GM12878 (cell line): ENCODE results near the gene SH3YL1. TPM values are rescaled to one million over a fixed set of nuclear protein-coding genes. Genes with fewer than 3 reads are reported as not detected.
A peak's percentile ranks its signal among the peaks of the same experiment; 100 is the strongest.

Experiments
- ATAC-seq: fragments of 200-7000 bp; cut with Tn5 transposase; 3 replicates; pipeline ENCODE4 v1.9.1; 2020; ENCODE audit warnings: mild to moderate bottlenecking, moderate library complexity
- BruUV-seq: library from RNA; stranded (reverse); fragments of 400-500 nt; replicated peaks from 2 replicates; lab custom pipeline; 2021; lab: Mats Ljungman, UMichigan
- CTCF ChIA-PET: fragments of 300-600 bp; sonication (Branson Sonifier 250); formaldehyde crosslinking; extraction: SDS; loops from one replicate; lab custom pipeline; 2021; ENCODE audit warnings: inconsistent platforms; lab: Yijun Ruan, JAX
- POLR2A ChIA-PET: fragments of 350-600 bp; formaldehyde crosslinking; extraction: SDS; loops from one replicate; lab custom pipeline; 2021; ENCODE audit warnings: inconsistent platforms; lab: Charles Lee
- RAD21 ChIA-PET: fragments of 300-600 bp; sonication (Branson Sonifier 250); formaldehyde crosslinking; loops from one replicate; lab custom pipeline; 2023; ENCODE audit warnings: antibody characterized with exemption; ENCODE audit not compliant: unreplicated experiment; lab: Charles Lee
- SMC1A ChIA-PET: fragments of 300-600 bp; sonication (Branson Sonifier 250); formaldehyde crosslinking; loops from one replicate; lab custom pipeline; 2023; ENCODE audit not compliant: unreplicated experiment, uncharacterized antibody; lab: Charles Lee
- DNase-seq: peaks from one replicate; pipeline ENCODE4 v3.0.0-alpha.2; 2011; ENCODE audit warnings: low read depth, low spot score
- FAIRE-seq: peaks from 3 replicates; lab custom pipeline; 2011; peaks lifted over from hg19 to GRCh38; lab: Jason Lieb, UNC
- H2AFZ ChIP-seq: 2 replicates; pipeline ENCODE4 v1.6.0; 2011; ENCODE audit warnings: low read depth, low read length, control low read depth; ENCODE audit not compliant: control insufficient read depth
- H3K27ac ChIP-seq: 2 replicates; pipeline ENCODE4 v1.5.1; 2011; ENCODE audit warnings: control low read depth; ENCODE audit not compliant: control insufficient read depth, insufficient read depth
- H3K27me3 ChIP-seq, 2 experiments: replicated peaks in 1 of 2; 2 replicates each; pipeline versions ENCODE4 v1.6.0 to v1.6.1; 2011; ENCODE audit warnings: low read length in 1 of 2; ENCODE audit not compliant: control insufficient read depth in 2 of 2, insufficient read depth in 2 of 2
- H3K36me3 ChIP-seq, 2 experiments: 2 replicates each; pipeline ENCODE4 v1.5.1; 2011; ENCODE audit warnings: low read length in 1 of 2; ENCODE audit not compliant: control insufficient read depth in 2 of 2, insufficient read depth in 2 of 2
- H3K4me1 ChIP-seq: 2 replicates; pipeline ENCODE4 v1.6.1; 2011; ENCODE audit warnings: mild to moderate bottlenecking, low read length, moderate library complexity, mixed read lengths; ENCODE audit not compliant: control insufficient read depth, insufficient read depth
- H3K4me2 ChIP-seq: 2 replicates; pipeline ENCODE4 v1.6.0; 2011; ENCODE audit warnings: control low read depth; ENCODE audit not compliant: control insufficient read depth, insufficient read depth
- H3K4me3 ChIP-seq: fragments of 200-600 bp; sonication (generic); 2 replicates; pipeline ENCODE4 v1.5.1; 2016
- H3K79me2 ChIP-seq: 2 replicates; pipeline ENCODE4 v1.6.0; 2011; ENCODE audit warnings: low read length; ENCODE audit not compliant: control insufficient read depth, insufficient read depth
- H3K9ac ChIP-seq: 2 replicates; pipeline ENCODE4 v1.8.0; 2011; ENCODE audit warnings: low read length, control low read depth, mixed read lengths; ENCODE audit not compliant: control insufficient read depth, insufficient read depth
- H3K9me3 ChIP-seq: replicated peaks from 3 replicates; pipeline ENCODE4 v1.5.1; 2011; ENCODE audit warnings: mild to moderate bottlenecking, low read length; ENCODE audit not compliant: control insufficient read depth, insufficient read depth
- H4K20me1 ChIP-seq: 2 replicates; pipeline ENCODE4 v1.6.0; 2011; ENCODE audit not compliant: control insufficient read depth, insufficient read depth
- E2F8 ChIP-seq: fragments of 450-650 bp; IDR thresholded peaks from 2 replicates; pipeline ENCODE4 v1.6.1; 2018; ENCODE audit warnings: mild to moderate bottlenecking, low read depth, moderate library complexity; ENCODE audit not compliant: partially characterized antibody
- FOS ChIP-seq: IDR thresholded peaks from 3 replicates; pipeline ENCODE4 v1.6.1; 2011; ENCODE audit warnings: borderline replicate concordance; ENCODE audit not compliant: insufficient read length; ENCODE audit errors: extremely low read depth
- GABPA ChIP-seq: IDR thresholded peaks from 2 replicates; pipeline ENCODE4 v1.6.1; 2014; ENCODE audit warnings: antibody characterized with exemption, low read depth, mild to moderate bottlenecking, inconsistent platforms
- HCFC1 ChIP-seq: fragments of 150-350 bp; IDR thresholded peaks from 2 replicates; pipeline ENCODE4 v1.6.1; 2014; ENCODE audit warnings: low read length
- HDAC6 ChIP-seq: fragments of 200-600 bp; sonication (generic); IDR thresholded peaks from one replicate; pipeline ENCODE4 v1.8.0; 2017; ENCODE audit warnings: antibody characterized with exemption; ENCODE audit not compliant: unreplicated experiment
- IKZF2 ChIP-seq, 2 experiments: fragments of 450-650 bp; IDR thresholded peaks; 2 replicates each; pipeline ENCODE4 v1.6.1; 2017; ENCODE audit warnings: mild to moderate bottlenecking in 2 of 2, moderate library complexity in 2 of 2
- KAT2A ChIP-seq: conservative IDR thresholded peaks from 2 replicates; pipeline ENCODE4 v1.6.1; 2011; ENCODE audit warnings: low read depth, low read length; ENCODE audit not compliant: control insufficient read depth
- KDM1A ChIP-seq: fragments of 200-600 bp; sonication (generic); IDR thresholded peaks from 2 replicates; pipeline ENCODE4 v1.6.1; 2016; ENCODE audit warnings: borderline replicate concordance
- NRF1 ChIP-seq: conservative IDR thresholded peaks from 2 replicates; pipeline ENCODE4 v1.6.1; 2011; ENCODE audit warnings: mild to moderate bottlenecking, low read depth, low read length, improper control_type of control experiment
- PAX5 ChIP-seq: IDR thresholded peaks from 2 replicates; pipeline ENCODE4 v1.6.1; 2011; ENCODE audit warnings: low read depth, low read length, borderline replicate concordance
- POLR2AphosphoS5 ChIP-seq: IDR thresholded peaks from 2 replicates; pipeline ENCODE4 v1.6.1; 2011; ENCODE audit warnings: mild to moderate bottlenecking, low read length, inconsistent platforms
- RAD51 ChIP-seq: fragments of 450-650 bp; IDR thresholded peaks from 2 replicates; pipeline ENCODE4 v1.6.1; 2016; ENCODE audit warnings: moderate library complexity, mild to moderate bottlenecking, inconsistent platforms
- RBBP5 ChIP-seq: fragments of 200-600 bp; sonication (generic); conservative IDR thresholded peaks from 2 replicates; pipeline ENCODE4 v1.6.1; 2016
- TARDBP ChIP-seq: IDR thresholded peaks from 2 replicates; pipeline ENCODE4 v1.6.1; 2016; ENCODE audit warnings: borderline replicate concordance
- ZNF622 ChIP-seq: fragments of 450-650 bp; IDR thresholded peaks from 2 replicates; pipeline ENCODE4 v1.6.1; 2017; ENCODE audit warnings: mild to moderate bottlenecking, inconsistent platforms
- WGBS: methylation state at CpG from one replicate; pipeline ENCODE4 v1.1.6; 2016; ENCODE audit warnings: low lambda C conversion rate; ENCODE audit not compliant: insufficient replicate concordance, insufficient coverage; ENCODE audit errors: missing lambda C conversion rate; 5-methylcytosine and 5-hydroxymethylcytosine counted together
- in situ Hi-C: fragments of 300-500 bp; cut with MboI; formaldehyde crosslinking; loops from 9 replicates; pipeline ENCODE4 v1.14.3; 2018; ENCODE audit warnings: mixed read lengths
- intact Hi-C: fragments of 100-400 bp; cut with micrococcal nuclease; formaldehyde crosslinking; loops from one replicate; pipeline ENCODE4 v1.14.2; 2022; ENCODE audit not compliant: unreplicated experiment
- polyA plus RNA-seq, 11 experiments: library from polyadenylated mRNA; depleted of rRNA in 4 of 11; unstranded in 6 of 11; stranded (reverse) in 5 of 11; fragments of >200 nt; fragmentation: Nextera tagmentation in 4 of 11; fragmentation: Illumina TruSeq in 1 of 11; extraction: Ambion mirVana in 4 of 11; extraction: Trizol in 1 of 11; gene quantifications; 1 replicate in 1 of 11; 2 replicates in 10 of 11; pipeline versions ENCODE4 v1.2.1 to v1.2.3, GENCODE V29; 2011 to 2016; ENCODE audit warnings: inconsistent platforms in 2 of 11, missing spikeins in 2 of 11, low read depth in 1 of 11
- total RNA-seq, 4 experiments: library from RNA; depleted of rRNA in 3 of 4; stranded (reverse); fragments of >200 nt in 3 of 4; fragmentation: Illumina TruSeq in 1 of 4; extraction: Trizol in 1 of 4; gene quantifications; 2 replicates each; pipeline versions ENCODE4 v1.2.1 to v1.2.3, GENCODE V29; 2013 to 2021

Gene SH3YL1
- total and polyA plus RNA-seq, 10 of the 15 experiments (the other 5 are each of a cell fraction or from before 2014, with no cell fraction given), result 12.2 to 22.4 (median 17.2) TPM

GRCh38 chr2:175880-176820, 87.7 kb downstream of the SH3YL1 start:
- H3K27me3 ChIP-seq, result no peaks in the 10 kb centered on the region
- ChIA-PET POLR2A (no interaction called here), RAD21 (interaction anchor here (1.1 kb wide), 1 partner anchor 114 kb away, joined by 4 read pairs; no protein-coding TSS in a partner anchor), SMC1A (interaction anchor here (1.1 to 1.9 kb wide), 6 partner anchors 9 to 160 kb away, joined by 3 to 7 read pairs (median 4); no protein-coding TSS in a partner anchor), CTCF (interaction anchor here (0.6 to 1.5 kb wide), 3 partner anchors 14 to 70 kb away, joined by 3 to 4 read pairs (median 3); no protein-coding TSS in a partner anchor)
- H3K9me3 ChIP-seq, result no peaks in the 10 kb centered on the region
- DNase-seq (no peak), FAIRE-seq (no peak), ATAC-seq (peak; percentile 72)
- H3K79me2 ChIP-seq, result no peaks in the 10 kb centered on the region
- H4K20me1 ChIP-seq, result no peaks in the 10 kb centered on the region
- WGBS, result 16% methylated on average over 16 of the region's 16 CpGs
- in situ Hi-C loops, result no loop called here
- H3K27ac ChIP-seq, result no peak overlapping the region
- no peak for TF ChIP-seq POLR2AphosphoS5
- no peak for TF ChIP-seq TARDBP
- TF ChIP-seq E2F8, result no peak
- TF ChIP-seq PAX5, result no peak
- no peak for TF ChIP-seq HCFC1
- TF ChIP-seq KDM1A, result no peak
- no peak for TF ChIP-seq IKZF2 (IDR thresholded peaks at IDR 0.05)
- no peak for TF ChIP-seq HDAC6
- no peak for TF ChIP-seq NRF1
- no peak for TF ChIP-seq RAD51
- no peak for TF ChIP-seq GABPA
- no peak for TF ChIP-seq KAT2A
- TF ChIP-seq FOS, result no peak
- TF ChIP-seq RBBP5, result no peak
- TF ChIP-seq ZNF622, result no peak
- BruUV-seq, result no TSS peak
- no peaks in the 10 kb centered on the region for H3K36me3 ChIP-seq
- intact Hi-C loops, result no loop called here
- H3K4me3 ChIP-seq, result no peak overlapping the region
- no peaks in the 10 kb centered on the region for H3K4me1 ChIP-seq
- H3K9ac ChIP-seq, result no peak overlapping the region
- H2AFZ ChIP-seq, result no peak overlapping the region
- H3K4me2 ChIP-seq, result no peak overlapping the region
